MM.1S (cell line): ENCODE data around the gene CST9L.

Experiments used
- DNase-seq: peaks from one replicate; pipeline ENCODE4 v3.0.0-alpha.2; 2015
- H2AFZ ChIP-seq: fragments of 300-600 bp; sonication (generic); 2 replicates; pipeline ENCODE4 v1.6.0; 2016; ENCODE audit warnings: antibody characterized with exemption, low read length
- H3F3A ChIP-seq: fragments of 300-600 bp; sonication (generic); 2 replicates; pipeline ENCODE4 v1.6.1; 2016; ENCODE audit warnings: mild to moderate bottlenecking, antibody characterized with exemption, low read length, moderate library complexity, mixed read lengths; ENCODE audit not compliant: insufficient read depth
- H3K27ac ChIP-seq: fragments of 300-600 bp; sonication (generic); 2 replicates; pipeline ENCODE4 v1.5.1; 2016; ENCODE audit warnings: mild to moderate bottlenecking, low read length
- H3K27me3 ChIP-seq: fragments of 300-600 bp; sonication (generic); replicated peaks from 2 replicates; pipeline ENCODE4 v1.6.0; 2016; ENCODE audit warnings: low read length; ENCODE audit not compliant: insufficient read depth
- H3K36me3 ChIP-seq: fragments of 300-600 bp; sonication (generic); replicated peaks from 2 replicates; pipeline ENCODE4 v1.6.1; 2016; ENCODE audit warnings: mild to moderate bottlenecking, low read length, mixed read lengths; ENCODE audit not compliant: insufficient read depth
- H3K4me1 ChIP-seq: fragments of 300-600 bp; sonication (generic); 2 replicates; pipeline ENCODE4 v1.6.1; 2016; ENCODE audit warnings: low read length, mixed read lengths
- H3K4me2 ChIP-seq: fragments of 300-600 bp; sonication (generic); 2 replicates; pipeline ENCODE4 v1.6.0; 2016; ENCODE audit warnings: low read depth, low read length
- H3K4me3 ChIP-seq: fragments of 300-600 bp; sonication (generic); 2 replicates; pipeline ENCODE4 v1.5.1; 2016; ENCODE audit warnings: low read length, mixed read lengths
- H3K79me2 ChIP-seq: fragments of 300-600 bp; sonication (generic); 2 replicates; pipeline ENCODE4 v1.6.1; 2016; ENCODE audit warnings: mixed run types, low read length, mixed read lengths
- H3K9ac ChIP-seq: fragments of 300-600 bp; sonication (generic); 2 replicates; pipeline ENCODE4 v1.6.1; 2016; ENCODE audit warnings: low read length, mixed read lengths
- H3K9me2 ChIP-seq: fragments of 300-600 bp; sonication (generic); replicated peaks from 2 replicates; pipeline ENCODE4 v1.6.1; 2016; ENCODE audit warnings: mild to moderate bottlenecking, low read length, mixed read lengths; ENCODE audit not compliant: insufficient read depth
- H3K9me3 ChIP-seq: fragments of 300-600 bp; sonication (generic); replicated peaks from 2 replicates; pipeline ENCODE4 v1.6.1; 2016; ENCODE audit warnings: mild to moderate bottlenecking, low read length, mixed read lengths; ENCODE audit not compliant: insufficient read depth
- H4K20me1 ChIP-seq: fragments of 300-600 bp; sonication (generic); 2 replicates; pipeline ENCODE4 v1.6.1; 2016; ENCODE audit warnings: mild to moderate bottlenecking, low read length, moderate library complexity, mixed read lengths; ENCODE audit not compliant: insufficient read depth
- EZH2 ChIP-seq: fragments of 300-600 bp; sonication (generic); optimal IDR thresholded peaks from 2 replicates; pipeline ENCODE3; 2017; ENCODE audit warnings: low read depth, mild to moderate bottlenecking, antibody characterized with exemption, low read length, mixed read lengths
- EZH2phosphoT487 ChIP-seq: fragments of 300-600 bp; sonication (generic); IDR thresholded peaks from 2 replicates; pipeline ENCODE4 v1.6.1; 2018; ENCODE audit warnings: antibody characterized with exemption, low read length
- TF ChIP-seq, protein P1 (sequence below): fragments of 300-600 bp; sonication (generic); IDR thresholded peaks from 2 replicates; pipeline ENCODE4 v1.5.1; 2016; ENCODE audit warnings: antibody characterized with exemption, low read length, mixed read lengths

The CST9L gene

DNA sequence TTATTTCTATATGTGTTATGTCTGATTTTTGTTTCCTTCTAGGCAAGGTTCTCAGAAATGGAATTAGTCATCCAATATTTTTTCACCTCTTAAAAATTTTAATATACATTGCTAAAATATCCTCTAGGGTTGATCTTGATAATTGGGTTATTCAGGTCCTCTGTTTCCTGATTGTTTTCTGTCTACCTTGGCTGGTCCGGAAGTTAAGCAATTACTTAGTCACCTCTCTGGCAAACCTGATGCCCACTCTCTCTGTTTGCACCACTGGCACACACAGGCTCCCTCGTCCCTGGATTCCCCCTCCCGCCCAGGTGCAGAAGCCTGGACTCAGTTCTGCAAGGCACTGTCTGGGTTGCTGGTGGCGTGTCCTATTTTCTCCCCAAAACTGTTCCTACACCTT, 27.7 kb downstream of the CST9L start:
- Histone ChIP-seq H3K4me3 (no peak overlapping the region), H3K9me2 (no peaks in the 10 kb centered on the region), H3F3A (no peaks in the 10 kb centered on the region), H3K4me2 (no peak overlapping the region), H3K36me3 (no peaks in the 10 kb centered on the region), H3K79me2 (no peaks in the 10 kb centered on the region), H3K9me3 (no peaks in the 10 kb centered on the region), H3K27me3 (no peaks in the 10 kb centered on the region), H2AFZ (no peak overlapping the region), H3K27ac (no peak overlapping the region), H3K9ac (no peak overlapping the region), H4K20me1 (no peaks in the 10 kb centered on the region), H3K4me1 (no peaks in the 10 kb centered on the region)
- DNase-seq, result no peak
- TF ChIP-seq, protein P1, sequence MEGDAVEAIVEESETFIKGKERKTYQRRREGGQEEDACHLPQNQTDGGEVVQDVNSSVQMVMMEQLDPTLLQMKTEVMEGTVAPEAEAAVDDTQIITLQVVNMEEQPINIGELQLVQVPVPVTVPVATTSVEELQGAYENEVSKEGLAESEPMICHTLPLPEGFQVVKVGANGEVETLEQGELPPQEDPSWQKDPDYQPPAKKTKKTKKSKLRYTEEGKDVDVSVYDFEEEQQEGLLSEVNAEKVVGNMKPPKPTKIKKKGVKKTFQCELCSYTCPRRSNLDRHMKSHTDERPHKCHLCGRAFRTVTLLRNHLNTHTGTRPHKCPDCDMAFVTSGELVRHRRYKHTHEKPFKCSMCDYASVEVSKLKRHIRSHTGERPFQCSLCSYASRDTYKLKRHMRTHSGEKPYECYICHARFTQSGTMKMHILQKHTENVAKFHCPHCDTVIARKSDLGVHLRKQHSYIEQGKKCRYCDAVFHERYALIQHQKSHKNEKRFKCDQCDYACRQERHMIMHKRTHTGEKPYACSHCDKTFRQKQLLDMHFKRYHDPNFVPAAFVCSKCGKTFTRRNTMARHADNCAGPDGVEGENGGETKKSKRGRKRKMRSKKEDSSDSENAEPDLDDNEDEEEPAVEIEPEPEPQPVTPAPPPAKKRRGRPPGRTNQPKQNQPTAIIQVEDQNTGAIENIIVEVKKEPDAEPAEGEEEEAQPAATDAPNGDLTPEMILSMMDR, result no peak
- TF ChIP-seq EZH2, result no peak
- no peak for TF ChIP-seq EZH2phosphoT487

DNA sequence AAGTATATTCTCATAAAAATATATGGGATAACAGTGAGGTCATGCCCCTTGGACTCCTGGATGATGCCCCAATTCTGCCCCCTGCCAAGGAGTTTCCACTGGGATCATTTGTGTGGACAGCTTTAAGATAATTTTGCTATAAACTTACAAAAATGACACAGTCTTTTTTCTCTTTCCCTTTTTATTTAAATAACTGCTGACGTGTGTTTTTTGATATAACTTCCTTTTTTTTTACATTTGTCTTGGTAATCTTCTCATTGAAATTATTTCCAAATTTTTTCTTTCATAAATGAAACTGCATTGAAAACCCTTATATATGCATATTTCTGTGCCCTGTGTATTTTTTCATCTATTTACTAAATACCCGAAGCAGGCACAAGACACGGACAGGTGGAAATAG, 31.3 kb downstream of the CST9L start:
- no peak overlapping the region for H3K4me3 ChIP-seq
- H3K9ac ChIP-seq, result no peak overlapping the region
- no peaks in the 10 kb centered on the region for H3K36me3 ChIP-seq
- H3K27ac ChIP-seq, result no peak overlapping the region
- no peaks in the 10 kb centered on the region for H3K9me3 ChIP-seq
- no peaks in the 10 kb centered on the region for H3K79me2 ChIP-seq
- no peaks in the 10 kb centered on the region for H3K27me3 ChIP-seq
- no peak overlapping the region for H3K4me2 ChIP-seq
- no peaks in the 10 kb centered on the region for H3F3A ChIP-seq
- DNase-seq, result no peak
- H3K4me1 ChIP-seq, result no peaks in the 10 kb centered on the region
- H3K9me2 ChIP-seq, result no peaks in the 10 kb centered on the region
- no peaks in the 10 kb centered on the region for H4K20me1 ChIP-seq
- no peak for TF ChIP-seq EZH2phosphoT487
- TF ChIP-seq, protein P1, result no peak
- no peak overlapping the region for H2AFZ ChIP-seq

DNA sequence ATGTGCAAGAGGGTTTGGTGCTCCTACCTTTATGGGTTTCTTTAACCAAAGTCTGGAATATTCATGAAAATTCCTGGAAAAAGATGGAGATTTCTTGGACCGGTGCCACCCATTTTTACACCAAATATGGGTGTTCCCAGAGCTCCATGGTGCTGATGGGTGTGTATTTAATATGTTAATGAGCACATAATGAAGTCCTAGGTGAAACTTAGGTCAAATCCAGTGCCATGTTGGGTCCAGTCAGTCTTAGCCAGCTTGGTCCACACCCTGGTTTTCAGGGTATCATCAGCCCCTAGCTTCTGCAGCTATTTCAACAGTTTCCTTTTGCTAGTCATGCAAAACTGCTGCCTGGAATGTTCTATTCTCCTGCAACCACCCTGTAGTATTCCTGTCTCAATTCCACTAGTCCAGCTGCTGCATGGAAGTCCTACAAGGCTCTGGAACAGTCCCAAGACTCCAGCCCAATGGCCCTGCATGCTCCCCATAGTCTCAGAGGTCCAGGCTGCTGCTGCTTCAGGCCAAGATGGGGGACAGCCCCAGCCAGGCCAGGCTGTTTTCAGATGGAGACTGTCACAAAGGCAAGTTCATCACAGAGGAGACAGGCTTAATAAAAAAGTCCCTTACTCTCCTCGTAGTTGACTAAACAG, 31.8 kb downstream of the CST9L start:
- no peak for DNase-seq
- no peak overlapping the region for H3K9ac ChIP-seq
- H3K27me3 ChIP-seq, result no peaks in the 10 kb centered on the region
- no peak overlapping the region for H3K4me3 ChIP-seq
- H3K4me2 ChIP-seq, result no peak overlapping the region
- H3K36me3 ChIP-seq, result no peaks in the 10 kb centered on the region
- H3F3A ChIP-seq, result peaks cover under 1% of the 10 kb centered on the region; the same call in 1 of the 2 replicates
- no peaks in the 10 kb centered on the region for H4K20me1 ChIP-seq
- TF ChIP-seq EZH2 (no peak), EZH2phosphoT487 (no peak)
- TF ChIP-seq, protein P1, result no peak
- no peaks in the 10 kb centered on the region for H3K9me3 ChIP-seq
- H3K27ac ChIP-seq, result no peak overlapping the region
- no peaks in the 10 kb centered on the region for H3K79me2 ChIP-seq
- H3K9me2 ChIP-seq, result no peaks in the 10 kb centered on the region
- H3K4me1 ChIP-seq, result peaks cover 5% of the 10 kb centered on the region
- H2AFZ ChIP-seq, result no peak overlapping the region
